Parathyroid adenoma (tissue), 2 donors: ENCODE data around the gene CFHR4.
"Not testable (repeated sequence)": the region's sequence is repeated elsewhere in the genome, so short reads cannot be mapped to it uniquely, and the experiment has no call there.

ENCODE experiments used
- H2AFZ ChIP-seq: fragments of 300-600 bp; sonication (generic); one replicate; pipeline ENCODE4 v1.7.0; 2017; ENCODE audit warnings: antibody characterized with exemption, mild to moderate bottlenecking
- H3K27ac ChIP-seq: fragments of 300-600 bp; sonication (generic); one replicate; pipeline ENCODE4 v1.7.0; 2017
- H3K27me3 ChIP-seq: fragments of 300-600 bp; sonication (generic); one replicate; pipeline ENCODE4 v1.7.0; 2017; ENCODE audit warnings: low read length; ENCODE audit not compliant: control insufficient read depth, insufficient read depth
- H3K36me3 ChIP-seq: fragments of 300-600 bp; sonication (generic); one replicate; pipeline ENCODE4 v1.7.0; 2017; ENCODE audit warnings: low read length; ENCODE audit not compliant: control insufficient read depth, insufficient read depth
- H3K4me1 ChIP-seq: fragments of 300-600 bp; sonication (generic); one replicate; pipeline ENCODE4 v1.7.0; 2017; ENCODE audit warnings: control low read depth
- H3K4me2 ChIP-seq: fragments of 300-600 bp; sonication (generic); one replicate; pipeline ENCODE4 v1.7.0; 2017; ENCODE audit warnings: low read length
- H3K4me3 ChIP-seq: fragments of 300-600 bp; sonication (generic); one replicate; pipeline ENCODE4 v1.7.0; 2017; ENCODE audit warnings: low read depth, low read length
- H3K79me2 ChIP-seq: fragments of 300-600 bp; sonication (generic); one replicate; pipeline ENCODE4 v1.7.0; 2017; ENCODE audit warnings: control low read depth
- H3K9ac ChIP-seq: fragments of 300-600 bp; sonication (generic); one replicate; pipeline ENCODE4 v1.7.0; 2017; ENCODE audit warnings: mild to moderate bottlenecking
- H3K9me3 ChIP-seq: fragments of 300-600 bp; sonication (generic); one replicate; pipeline ENCODE4 v1.7.0; 2017; ENCODE audit warnings: low read length; ENCODE audit not compliant: control insufficient read depth
- CTCF ChIP-seq: fragments of 300-600 bp; sonication (generic); IDR thresholded peaks from one replicate; pipeline ENCODE4 v1.7.0; 2017; ENCODE audit warnings: antibody characterized with exemption, mild to moderate bottlenecking
- donor health status: primary hyperparathyroidism.

Gene CFHR4

GRCh38 chr1:196887515-196888239 lies at the start of gene CFHR4:
CFHR4 (plus strand) TSS chr1:196888052; CDS start chr1:196888151, 99 bp downstream.
- no peak within 1 kb of the TSS for H3K4me2 ChIP-seq
- H3K36me3 ChIP-seq: no peaks in the 10 kb centered on the region
- no peak within 1 kb of the TSS for H3K9ac ChIP-seq
- no peaks in the 10 kb centered on the region for H3K9me3 ChIP-seq
- no peaks in the 10 kb centered on the region for H3K27me3 ChIP-seq
- TF ChIP-seq CTCF: no peak
- no peaks in the 10 kb centered on the region for H3K79me2 ChIP-seq
- no peaks in the 10 kb centered on the region for H3K4me1 ChIP-seq
- no peak within 1 kb of the TSS for H2AFZ ChIP-seq
- H3K27ac ChIP-seq: no peak within 1 kb of the TSS
- no peak within 1 kb of the TSS for H3K4me3 ChIP-seq

- not testable (repeated sequence) for H3K4me3 ChIP-seq, H2AFZ ChIP-seq
Observed at GRCh38 chr1:196849613-196850492, 38.0 kb upstream of the CFHR4 start.

GRCh38 chr1:196856053-196856452 lies 31.8 kb upstream of the CFHR4 start:
- H3K36me3 ChIP-seq: no peaks in the 10 kb centered on the region
- no peak for TF ChIP-seq CTCF
- H3K27ac ChIP-seq: no peak overlapping the region
- H3K27me3 ChIP-seq: no peaks in the 10 kb centered on the region
- no peak overlapping the region for H3K9ac ChIP-seq
- no peak overlapping the region for H3K4me3 ChIP-seq
- H2AFZ ChIP-seq: no peak overlapping the region
- no peaks in the 10 kb centered on the region for H3K9me3 ChIP-seq
- H3K4me1 ChIP-seq: no peaks in the 10 kb centered on the region
- no peaks in the 10 kb centered on the region for H3K79me2 ChIP-seq
- H3K4me2 ChIP-seq: no peak overlapping the region

More at GRCh38 chr1:196849613-196850492, 38.0 kb upstream of the CFHR4 start:
- H3K9me3 ChIP-seq, H3K36me3 ChIP-seq, H3K27ac ChIP-seq, H3K9ac ChIP-seq, H3K4me2 ChIP-seq, H3K27me3 ChIP-seq, H3K4me1 ChIP-seq, H3K79me2 ChIP-seq: not testable (repeated sequence)

- H3K79me2 ChIP-seq: no peaks in the 10 kb centered on the region
- no peak overlapping the region for H3K9ac ChIP-seq
- H3K27ac ChIP-seq: no peak overlapping the region
- H2AFZ ChIP-seq: no peak overlapping the region
- no peaks in the 10 kb centered on the region for H3K9me3 ChIP-seq
- no peak overlapping the region for H3K4me3 ChIP-seq
- H3K27me3 ChIP-seq: no peaks in the 10 kb centered on the region
- TF ChIP-seq CTCF: no peak
- H3K4me2 ChIP-seq: no peak overlapping the region
- no peaks in the 10 kb centered on the region for H3K36me3 ChIP-seq
- no peaks in the 10 kb centered on the region for H3K4me1 ChIP-seq
Observed at GRCh38 chr1:196857188-196857587, 30.7 kb upstream of the CFHR4 start.

- no peaks in the 10 kb centered on the region for H3K27me3 ChIP-seq
- H3K27ac ChIP-seq: no peak overlapping the region
- no peak overlapping the region for H3K9ac ChIP-seq
- H3K4me3 ChIP-seq: no peak overlapping the region
- H3K4me2 ChIP-seq: no peak overlapping the region
- no peaks in the 10 kb centered on the region for H3K4me1 ChIP-seq
- no peaks in the 10 kb centered on the region for H3K79me2 ChIP-seq
- TF ChIP-seq CTCF: no peak
- no peak overlapping the region for H2AFZ ChIP-seq
- H3K36me3 ChIP-seq: no peaks in the 10 kb centered on the region
- no peaks in the 10 kb centered on the region for H3K9me3 ChIP-seq
Observed at GRCh38 chr1:196858811-196859210, 29.0 kb upstream of the CFHR4 start.
